AG09319 (cell line): Measurements from ENCODE around the gene MAST3.
"Not testable (repeated sequence)": the region's sequence is repeated elsewhere in the genome, so short reads cannot be mapped to it uniquely, and the experiment has no call there.

Experiments used
- DNase-seq: peaks from one replicate; pipeline ENCODE4 v3.0.0-alpha.2; 2010; ENCODE audit warnings: low read depth; ENCODE audit errors: extremely low read depth
- TF ChIP-seq, protein P1 (sequence below): IDR thresholded peaks from 2 replicates; pipeline ENCODE4 v1.5.1; 2011; ENCODE audit warnings: low read depth, mild to moderate bottlenecking, inconsistent platforms, low read length, moderate library complexity

Gene MAST3

DNA sequence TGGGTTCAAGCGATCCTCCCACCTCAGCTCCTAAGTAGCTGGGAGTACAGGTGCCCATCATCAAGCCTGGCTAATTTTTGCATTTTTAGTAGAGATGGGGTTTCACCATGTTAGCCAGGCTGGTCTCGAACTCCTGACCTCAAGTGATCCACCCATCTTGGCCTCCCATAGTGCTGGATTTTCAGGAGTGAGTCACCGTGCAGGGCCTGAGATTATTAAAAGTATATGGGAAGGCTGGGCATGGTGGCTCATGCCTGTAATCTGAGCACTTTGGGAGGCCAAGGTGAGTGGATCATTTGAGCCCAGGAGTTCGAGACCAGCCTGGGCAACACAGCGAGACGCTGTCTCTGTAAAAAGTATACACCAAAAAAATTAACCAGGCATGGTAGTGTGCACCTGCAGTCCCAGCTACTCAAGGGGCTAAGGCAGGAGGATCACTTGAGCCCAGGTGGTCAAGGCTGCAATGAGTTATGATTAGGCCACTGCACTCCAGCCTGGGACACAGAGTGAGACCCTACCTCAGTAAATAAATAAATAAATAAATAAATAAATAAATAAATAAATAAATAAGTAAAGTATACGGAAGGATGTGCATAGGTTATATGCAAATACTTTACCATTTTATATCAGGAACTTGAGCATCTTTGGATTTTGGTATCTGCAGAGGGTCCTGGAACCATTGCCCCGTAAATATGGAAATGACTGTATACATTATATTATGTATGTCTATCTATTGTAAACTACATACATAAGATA, 11.7 kb upstream of the MAST3 start:
- TF ChIP-seq, protein P1, sequence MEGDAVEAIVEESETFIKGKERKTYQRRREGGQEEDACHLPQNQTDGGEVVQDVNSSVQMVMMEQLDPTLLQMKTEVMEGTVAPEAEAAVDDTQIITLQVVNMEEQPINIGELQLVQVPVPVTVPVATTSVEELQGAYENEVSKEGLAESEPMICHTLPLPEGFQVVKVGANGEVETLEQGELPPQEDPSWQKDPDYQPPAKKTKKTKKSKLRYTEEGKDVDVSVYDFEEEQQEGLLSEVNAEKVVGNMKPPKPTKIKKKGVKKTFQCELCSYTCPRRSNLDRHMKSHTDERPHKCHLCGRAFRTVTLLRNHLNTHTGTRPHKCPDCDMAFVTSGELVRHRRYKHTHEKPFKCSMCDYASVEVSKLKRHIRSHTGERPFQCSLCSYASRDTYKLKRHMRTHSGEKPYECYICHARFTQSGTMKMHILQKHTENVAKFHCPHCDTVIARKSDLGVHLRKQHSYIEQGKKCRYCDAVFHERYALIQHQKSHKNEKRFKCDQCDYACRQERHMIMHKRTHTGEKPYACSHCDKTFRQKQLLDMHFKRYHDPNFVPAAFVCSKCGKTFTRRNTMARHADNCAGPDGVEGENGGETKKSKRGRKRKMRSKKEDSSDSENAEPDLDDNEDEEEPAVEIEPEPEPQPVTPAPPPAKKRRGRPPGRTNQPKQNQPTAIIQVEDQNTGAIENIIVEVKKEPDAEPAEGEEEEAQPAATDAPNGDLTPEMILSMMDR: no peak
- DNase-seq: no peak

DNA sequence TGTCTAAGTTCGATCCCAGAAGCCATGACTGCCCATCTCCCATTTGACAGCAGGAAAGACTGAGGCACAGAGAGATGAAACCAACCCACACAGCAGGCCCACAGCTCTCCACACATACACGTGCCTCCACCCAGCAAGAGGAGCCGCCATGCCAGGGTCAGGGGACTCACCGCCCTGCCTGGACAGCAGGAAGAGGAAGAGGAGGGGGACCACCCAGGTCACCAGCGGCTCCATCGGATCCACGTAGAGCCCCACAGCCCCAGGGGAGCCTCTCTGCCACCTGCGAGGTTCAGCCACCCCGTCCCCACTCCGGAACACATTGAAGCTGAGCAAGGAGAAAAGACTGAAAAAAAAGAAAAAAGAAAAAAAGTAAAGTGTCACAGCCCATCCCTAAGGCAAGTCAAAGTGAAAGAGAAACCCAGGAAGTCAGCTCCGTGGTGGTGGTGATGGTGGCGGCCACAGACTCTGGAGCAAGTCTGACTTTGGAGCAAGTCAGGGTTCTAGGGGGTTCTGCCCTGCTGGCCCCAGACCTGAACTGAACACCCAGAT, 10.9 kb upstream of the MAST3 start, which contains the start of gene IL12RB1:
IL12RB1 (minus strand) TSS at position 345 of the 549 bp plus-strand sequence; CDS start at position 234, 111 bp downstream.
- DNase-seq: no peak
- TF ChIP-seq, protein P1: no peak

DNA sequence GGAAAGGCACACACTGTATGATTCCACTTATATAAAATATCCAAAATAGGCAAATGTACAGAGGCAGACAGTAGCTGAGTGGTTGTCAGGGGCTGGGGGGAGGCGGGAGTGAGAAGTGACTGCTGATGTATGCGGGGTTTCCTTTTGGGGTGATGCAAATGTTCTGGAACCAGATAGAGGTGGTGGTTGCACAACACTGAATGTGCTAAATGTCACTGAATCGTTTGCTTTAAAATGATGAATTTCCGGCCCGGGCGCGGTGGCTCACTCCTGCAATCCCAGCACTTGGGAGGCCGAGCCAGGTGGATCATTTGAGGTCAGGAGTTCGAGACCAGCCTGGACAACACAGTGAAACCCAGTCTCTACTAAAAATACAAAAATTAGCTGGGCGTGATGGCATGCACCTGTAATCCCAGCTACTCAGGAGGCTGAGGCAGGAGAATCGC, 8.5 kb upstream of the MAST3 start:
- not testable (repeated sequence) for DNase-seq

DNA sequence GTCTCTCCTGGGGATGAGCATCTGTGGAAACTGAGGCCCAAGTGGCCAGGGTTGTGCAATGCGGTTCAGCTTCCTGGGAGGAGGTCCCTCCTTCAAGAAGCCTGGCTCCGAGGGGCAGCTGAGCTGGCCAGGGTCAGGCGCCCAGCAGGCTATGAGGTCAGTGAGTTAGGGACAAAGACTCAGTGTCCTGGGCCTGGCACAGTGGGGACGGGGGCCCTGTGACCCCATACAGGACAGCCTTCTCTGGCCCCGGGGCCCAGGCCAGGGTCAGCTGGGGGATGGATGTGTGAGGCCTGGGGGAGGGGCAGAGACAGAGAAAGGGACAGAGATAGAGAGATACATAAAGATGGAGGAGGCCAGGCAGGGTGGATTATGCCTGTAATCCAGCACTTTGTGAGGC, 7.9 kb upstream of the MAST3 start:
- no peak for DNase-seq
- TF ChIP-seq, protein P1: no peak

DNA sequence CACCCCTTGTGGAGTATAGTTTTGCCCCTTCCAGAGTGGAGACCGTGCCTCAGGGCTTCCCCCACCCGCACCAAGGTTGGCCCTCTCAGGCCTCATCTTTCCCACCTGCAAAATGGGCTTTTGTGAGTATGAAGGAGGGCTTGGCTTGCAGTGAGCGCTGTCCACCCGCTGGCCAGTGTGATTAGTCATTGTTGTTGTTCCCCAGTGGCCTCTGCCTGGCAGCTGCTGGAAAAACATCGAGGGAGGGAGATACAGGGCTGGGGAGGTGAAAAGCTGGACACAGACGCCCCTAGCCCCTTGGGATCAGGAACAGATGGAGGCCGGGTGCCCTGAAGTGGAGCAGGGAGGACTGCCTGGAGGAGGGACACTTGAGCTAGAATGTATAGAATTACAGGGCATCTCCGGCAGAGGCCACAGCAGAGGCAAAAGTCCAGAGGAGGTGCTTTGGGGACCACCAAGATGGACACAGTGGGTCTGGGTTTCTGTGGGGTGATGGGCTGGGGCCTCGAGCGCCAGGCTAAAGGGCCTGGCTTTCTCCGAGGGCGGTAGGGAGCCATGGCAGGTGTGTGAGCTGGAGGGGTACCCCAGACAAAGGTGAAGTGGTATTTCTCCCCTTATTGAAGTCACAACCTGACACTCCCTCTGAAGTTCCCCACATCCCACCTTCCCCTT, 6.9 kb upstream of the MAST3 start:
- no peak for DNase-seq
- TF ChIP-seq, protein P1: no peak

DNA sequence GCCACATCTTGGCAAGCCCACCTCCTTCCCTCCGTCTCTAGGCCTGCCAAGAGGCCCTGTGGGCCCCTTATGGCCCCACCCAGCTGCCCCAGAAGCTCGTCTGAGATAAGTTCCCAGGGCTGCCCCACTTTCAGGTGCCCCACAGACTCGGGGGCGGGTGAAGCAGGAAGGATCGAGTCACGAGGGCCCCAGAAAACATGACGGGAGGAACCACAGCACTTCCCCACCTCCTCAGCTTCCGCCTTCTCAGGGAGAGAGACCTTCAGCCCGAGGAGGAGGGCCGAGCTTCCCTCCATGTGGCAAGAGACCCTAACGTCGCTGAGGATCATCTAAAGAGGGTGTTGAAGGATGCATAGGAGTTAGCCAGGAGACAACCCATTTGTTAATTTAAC, 6.4 kb upstream of the MAST3 start:
- TF ChIP-seq, protein P1: no peak
- no peak for DNase-seq

DNA sequence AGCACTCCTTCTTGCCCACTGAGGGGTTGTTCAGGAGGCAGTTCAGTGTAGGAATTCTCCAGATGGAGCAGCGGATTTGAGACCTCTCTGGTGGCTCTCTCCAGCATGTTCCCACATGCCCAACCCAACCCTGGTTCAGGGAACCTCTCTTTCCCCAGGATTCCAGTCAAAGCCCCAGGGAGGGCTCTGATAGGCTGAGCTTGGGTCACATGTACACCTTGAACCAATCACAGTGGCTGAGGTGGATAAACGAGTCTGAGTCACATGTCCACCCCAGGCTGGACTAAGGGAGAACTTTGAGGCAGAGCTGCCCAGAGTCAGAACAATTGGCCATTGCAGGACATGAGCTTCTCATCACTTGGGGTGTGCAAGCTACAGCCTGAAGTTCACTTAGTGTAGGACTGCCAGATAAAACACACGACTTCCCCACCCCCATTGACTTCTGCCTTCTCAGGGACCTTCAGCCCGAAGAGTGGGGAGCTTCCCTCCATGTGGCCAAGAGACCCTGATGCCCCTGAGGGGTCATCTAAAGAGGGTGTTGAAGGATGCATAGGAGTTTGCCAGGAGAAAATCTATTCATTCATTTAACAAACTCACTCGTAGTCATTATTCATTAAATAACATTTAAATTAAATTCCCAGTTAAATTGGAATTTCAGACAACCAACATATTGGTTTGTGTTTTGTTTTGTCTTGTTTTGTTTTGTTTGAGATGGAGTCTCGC, 4.0 kb upstream of the MAST3 start:
- no peak for DNase-seq
- TF ChIP-seq, protein P1: no peak
